ENCODE results near the gene MAST4.

The MAST4 gene

GRCh38 chr5:66701244-66701643, 105.1 kb downstream of the MAST4 start:
- no peak for DNase-seq (ENCODE audit: low read depth)

- no peak for DNase-seq (ENCODE audit: low read depth)
Measured at GRCh38 chr5:66702426-66702825, 106.2 kb downstream of the MAST4 start.

- no peak for DNase-seq (ENCODE audit: low read depth)
Measured at GRCh38 chr5:66704790-66705425, 108.7 kb downstream of the MAST4 start.

GRCh38 chr5:66708368-66708767, 112.2 kb downstream of the MAST4 start:
- no peak for DNase-seq (ENCODE audit: low read depth)

GRCh38 chr5:66710557-66711088, 114.4 kb downstream of the MAST4 start:
- no peak for DNase-seq (ENCODE audit: low read depth)

GRCh38 chr5:66713998-66714397, 117.8 kb downstream of the MAST4 start:
- DNase-seq (ENCODE audit: low read depth) = no peak

GRCh38 chr5:66717455-66718373, 121.5 kb downstream of the MAST4 start:
- DNase-seq (ENCODE audit: low read depth) = no peak

GRCh38 chr5:66718374-66719002, 122.3 kb downstream of the MAST4 start:
- DNase-seq (ENCODE audit: low read depth) = no peak

- no peak for DNase-seq (ENCODE audit: low read depth)
Measured at GRCh38 chr5:66720780-66721179, 124.6 kb downstream of the MAST4 start.

- no peak for DNase-seq (ENCODE audit: low read depth)
Measured at GRCh38 chr5:66722686-66723085, 126.5 kb downstream of the MAST4 start.

- no peak for DNase-seq (ENCODE audit: low read depth)
Measured at GRCh38 chr5:66724349-66725139, 128.4 kb downstream of the MAST4 start.

- DNase-seq (ENCODE audit: low read depth) = no peak
Measured at GRCh38 chr5:66727630-66728029, 131.4 kb downstream of the MAST4 start.

GRCh38 chr5:66728049-66728448, 131.9 kb downstream of the MAST4 start:
- DNase-seq (ENCODE audit: low read depth) = no peak

- no peak for DNase-seq (ENCODE audit: low read depth)
Measured at GRCh38 chr5:66737096-66737495, 140.9 kb downstream of the MAST4 start.

GRCh38 chr5:66738136-66738535, 141.9 kb downstream of the MAST4 start:
- DNase-seq (ENCODE audit: low read depth) = no peak

- DNase-seq (ENCODE audit: low read depth) = no peak
Measured at GRCh38 chr5:66739021-66739420, 142.8 kb downstream of the MAST4 start.

- DNase-seq (ENCODE audit: low read depth) = no peak
Measured at GRCh38 chr5:66739951-66740350, 143.8 kb downstream of the MAST4 start.

- no peak for DNase-seq (ENCODE audit: low read depth)
Measured at GRCh38 chr5:66741394-66741793, 145.2 kb downstream of the MAST4 start.

GRCh38 chr5:66742083-66742895, 146.1 kb downstream of the MAST4 start:
- no peak for DNase-seq (ENCODE audit: low read depth)

GRCh38 chr5:66742896-66743247, 146.7 kb downstream of the MAST4 start:
- no peak for DNase-seq (ENCODE audit: low read depth)

- no peak for DNase-seq (ENCODE audit: low read depth)
Measured at GRCh38 chr5:66743344-66743743, 147.2 kb downstream of the MAST4 start.
